Left ventricle myocardium inferior (tissue), 1 donor: Measurements from ENCODE around the gene SH3BP1. TPM values are rescaled to one million over a fixed set of nuclear protein-coding genes. Genes with fewer than 3 reads are reported as not detected.

Experiments
- DNase-seq: peaks from one replicate; pipeline ENCODE4 v3.0.0-alpha.2; 2020
- H3K27ac ChIP-seq: fragments of 200-600 bp; replicated peaks from 2 replicates; pipeline ENCODE4 v1.8.0; 2021
- H3K27me3 ChIP-seq: fragments of 200-600 bp; 2 replicates; pipeline ENCODE4 v1.8.0; 2021; ENCODE audit warnings: low read depth
- H3K36me3 ChIP-seq: fragments of 200-600 bp; 2 replicates; pipeline ENCODE4 v1.8.0; 2021
- H3K4me1 ChIP-seq: fragments of 200-600 bp; 2 replicates; pipeline ENCODE4 v1.8.0; 2021
- H3K4me3 ChIP-seq: fragments of 200-600 bp; 2 replicates; pipeline ENCODE4 v1.8.0; 2021; ENCODE audit warnings: mild to moderate bottlenecking, moderate library complexity
- H3K9me3 ChIP-seq: fragments of 200-600 bp; replicated peaks from 2 replicates; pipeline ENCODE4 v1.8.0; 2021
- CTCF ChIP-seq: fragments of 200-600 bp; IDR thresholded peaks from 2 replicates; pipeline ENCODE4 v1.8.0; 2021; ENCODE audit warnings: antibody characterized with exemption, mild to moderate bottlenecking, borderline replicate concordance
- intact Hi-C: fragments of 100-400 bp; cut with micrococcal nuclease; formaldehyde crosslinking; loops from one replicate; pipeline ENCODE4 v1.11.0; 2022
- total RNA-seq: library from RNA; stranded (reverse); fragmentation: NEBNext Ultra II Directional; extraction: Animal tissue kit (Norgen Biotek cat#: 25700); gene quantifications from one replicate; pipeline ENCODE4 v1.2.1, GENCODE V29; 2021
- donor health status: DM: no; HTN: yes; CAD: no; lungs with severe emphysema.

SH3BP1 gene
- total RNA-seq, 1 donor from 2014 or later, result 2.5 TPM

- peak overlapping the region; percentile 6 for H3K4me3 ChIP-seq
- no peaks in the 10 kb centered on the region for H3K9me3 ChIP-seq
- intact Hi-C loops, result no loop called here
- peak; percentile 54 for TF ChIP-seq CTCF
- peaks cover 12% of the 10 kb centered on the region for H3K36me3 ChIP-seq
- H3K4me1 ChIP-seq, result peaks cover 52% of the 10 kb centered on the region
- DNase-seq, result no peak
- H3K27me3 ChIP-seq, result no peaks in the 10 kb centered on the region
- peak overlapping the region; percentile 79 for H3K27ac ChIP-seq
These were observed 21.9 kb downstream of the SH3BP1 start for GRCh38 chr22:37661160-37661924.

GRCh38 chr22:37662039-37662438, 22.6 kb downstream of the SH3BP1 start:
- H3K4me1 ChIP-seq, result peaks cover 52% of the 10 kb centered on the region
- intact Hi-C loops, result no loop called here
- H3K36me3 ChIP-seq, result peaks cover 19% of the 10 kb centered on the region
- no peaks in the 10 kb centered on the region for H3K27me3 ChIP-seq
- H3K9me3 ChIP-seq, result no peaks in the 10 kb centered on the region
- peak overlapping the region; percentile 79 for H3K27ac ChIP-seq
- H3K4me3 ChIP-seq, result no peak overlapping the region
- no peak for TF ChIP-seq CTCF
- no peak for DNase-seq

GRCh38 chr22:37663521-37664140, 24.2 kb downstream of the SH3BP1 start:
- Histone ChIP-seq H3K4me3 (no peak overlapping the region), H3K27ac (no peak overlapping the region), H3K36me3 (peaks cover 19% of the 10 kb centered on the region), H3K4me1 (peaks cover 45% of the 10 kb centered on the region), H3K27me3 (no peaks in the 10 kb centered on the region), H3K9me3 (no peaks in the 10 kb centered on the region)
- no peak for DNase-seq
- intact Hi-C loops, result no loop called here
- no peak for TF ChIP-seq CTCF

GRCh38 chr22:37664249-37665101, 25.0 kb downstream of the SH3BP1 start:
- Histone ChIP-seq H3K4me3 (no peak overlapping the region), H3K27me3 (no peaks in the 10 kb centered on the region), H3K36me3 (peaks cover 19% of the 10 kb centered on the region), H3K27ac (peak overlapping the region; percentile 11), H3K4me1 (peaks cover 40% of the 10 kb centered on the region), H3K9me3 (no peaks in the 10 kb centered on the region)
- no peak for DNase-seq
- no peak for TF ChIP-seq CTCF
- intact Hi-C loops, result no loop called here

- DNase-seq, result no peak
- H3K27me3 ChIP-seq, result no peaks in the 10 kb centered on the region
- intact Hi-C loops, result no loop called here
- H3K27ac ChIP-seq, result peak overlapping the region; percentile 11
- H3K4me3 ChIP-seq, result no peak overlapping the region
- H3K4me1 ChIP-seq, result peaks cover 30% of the 10 kb centered on the region
- peaks cover 19% of the 10 kb centered on the region for H3K36me3 ChIP-seq
- no peak for TF ChIP-seq CTCF
- H3K9me3 ChIP-seq, result no peaks in the 10 kb centered on the region
These were observed 26.0 kb downstream of the SH3BP1 start for GRCh38 chr22:37665487-37665886.
